Activated CD4-positive, alpha-beta memory T cell treated with anti-CD3 and anti-CD28 coated beads for 36 hours (primary cell): Measurements from ENCODE around the gene DDX39A. TPM values are rescaled to one million over a fixed set of nuclear protein-coding genes. Genes with fewer than 3 reads are reported as not detected.
A peak's percentile ranks its signal among the peaks of the same experiment; 100 is the strongest.
"Not testable (repeated sequence)": the region's sequence is repeated elsewhere in the genome, so short reads cannot be mapped to it uniquely, and the experiment has no call there.

Experiments used
- CTCF ChIA-PET: fragments of 350-600 bp; sonication (Branson Sonifier 250); formaldehyde crosslinking; loops from one replicate; lab custom pipeline; 2021; ENCODE audit warnings: antibody characterized with exemption, inconsistent platforms; lab: Charles Lee
- POLR2A ChIA-PET: fragments of 350-600 bp; sonication (Branson Sonifier 250); formaldehyde crosslinking; loops from one replicate; lab custom pipeline; 2021; ENCODE audit warnings: antibody characterized with exemption; lab: Charles Lee
- DNase-seq: peaks from one replicate; pipeline ENCODE4 v3.0.0-alpha.2; 2020
- H3K27ac Mint-ChIP-seq: one replicate; pipeline ENCODE4 v1.8.0; 2021; ENCODE audit warnings: mixed read lengths
- H3K27me3 Mint-ChIP-seq: one replicate; pipeline ENCODE4 v1.8.0; 2021; ENCODE audit warnings: mixed read lengths
- H3K36me3 Mint-ChIP-seq: one replicate; pipeline ENCODE4 v1.8.0; 2021; ENCODE audit warnings: mixed read lengths
- H3K4me1 Mint-ChIP-seq: one replicate; pipeline ENCODE4 v1.8.0; 2021; ENCODE audit warnings: low read depth, mixed read lengths
- H3K4me3 Mint-ChIP-seq: one replicate; pipeline ENCODE4 v1.8.0; 2021; ENCODE audit warnings: mild to moderate bottlenecking, mixed read lengths
- H3K9me3 Mint-ChIP-seq: one replicate; pipeline ENCODE4 v1.8.0; 2021; ENCODE audit warnings: mixed read lengths
- intact Hi-C: fragments of 100-400 bp; cut with micrococcal nuclease; formaldehyde crosslinking; loops from one replicate; pipeline ENCODE4 v1.15.1; 2023
- total RNA-seq, 2 experiments: library from RNA; stranded (reverse); gene quantifications; one replicate each; pipeline ENCODE4 v1.2.3, GENCODE V29; 2021

The DDX39A gene
- total RNA-seq, 2 experiments from 2014 or later, result 200 to 204 TPM

DNA sequence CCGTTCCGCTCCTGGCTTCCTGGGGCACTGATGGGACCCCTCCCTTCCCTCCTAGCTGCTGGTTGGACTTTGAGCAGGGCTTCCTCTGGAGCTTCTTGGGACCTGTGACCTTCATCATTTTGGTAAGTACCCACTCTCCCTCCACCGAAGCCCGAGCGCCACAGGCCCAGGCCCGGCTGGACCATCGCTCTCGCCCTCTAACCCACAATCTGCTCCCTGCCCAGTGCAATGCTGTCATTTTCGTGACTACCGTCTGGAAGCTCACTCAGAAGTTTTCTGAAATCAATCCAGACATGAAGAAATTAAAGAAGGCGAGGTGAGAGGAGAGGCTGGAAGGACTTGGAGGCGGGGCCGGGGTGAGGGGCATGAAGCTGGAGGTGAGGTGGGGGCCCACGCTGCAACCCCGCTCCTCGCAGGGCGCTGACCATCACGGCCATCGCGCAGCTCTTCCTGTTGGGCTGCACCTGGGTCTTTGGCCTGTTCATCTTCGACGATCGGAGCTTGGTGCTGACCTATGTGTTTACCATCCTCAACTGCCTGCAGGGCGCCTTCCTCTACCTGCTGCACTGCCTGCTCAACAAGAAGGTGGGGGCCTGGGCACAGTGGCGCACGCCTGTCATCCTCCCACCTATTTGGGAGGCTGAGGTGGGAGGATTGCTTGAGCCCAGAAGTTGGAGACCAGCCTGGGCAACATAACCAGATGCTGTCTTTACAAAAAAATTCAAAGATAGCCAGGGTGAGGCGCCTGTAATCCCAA is 12.3 kb downstream of the DDX39A start:
- POLR2A ChIA-PET, result interaction anchor here (0.6 to 2.0 kb wide), 8 partner anchors 8 to 53 kb away, joined by 4 to 8 read pairs (median 4); no protein-coding TSS in a partner anchor
- Mint-ChIP-seq H3K27ac (peak overlapping the region; percentile 76), H3K4me1 (peaks cover 25% of the 10 kb centered on the region), H3K9me3 (no peaks in the 10 kb centered on the region), H3K4me3 (no peak overlapping the region), H3K36me3 (peaks cover 74% of the 10 kb centered on the region), H3K27me3 (no peaks in the 10 kb centered on the region)
- DNase-seq, result no peak
- intact Hi-C loops, result loop anchor here (1.0 kb wide), 1 partner anchor 46 kb away; no protein-coding TSS in a partner anchor
- CTCF ChIA-PET, result interaction anchor here (0.6 to 9.0 kb wide), 23 partner anchors 8 to 560 kb away, joined by 3 to 115 read pairs (median 5); partner anchors contain the start of genes ADGRE5, ASF1B and PKN1

DNA sequence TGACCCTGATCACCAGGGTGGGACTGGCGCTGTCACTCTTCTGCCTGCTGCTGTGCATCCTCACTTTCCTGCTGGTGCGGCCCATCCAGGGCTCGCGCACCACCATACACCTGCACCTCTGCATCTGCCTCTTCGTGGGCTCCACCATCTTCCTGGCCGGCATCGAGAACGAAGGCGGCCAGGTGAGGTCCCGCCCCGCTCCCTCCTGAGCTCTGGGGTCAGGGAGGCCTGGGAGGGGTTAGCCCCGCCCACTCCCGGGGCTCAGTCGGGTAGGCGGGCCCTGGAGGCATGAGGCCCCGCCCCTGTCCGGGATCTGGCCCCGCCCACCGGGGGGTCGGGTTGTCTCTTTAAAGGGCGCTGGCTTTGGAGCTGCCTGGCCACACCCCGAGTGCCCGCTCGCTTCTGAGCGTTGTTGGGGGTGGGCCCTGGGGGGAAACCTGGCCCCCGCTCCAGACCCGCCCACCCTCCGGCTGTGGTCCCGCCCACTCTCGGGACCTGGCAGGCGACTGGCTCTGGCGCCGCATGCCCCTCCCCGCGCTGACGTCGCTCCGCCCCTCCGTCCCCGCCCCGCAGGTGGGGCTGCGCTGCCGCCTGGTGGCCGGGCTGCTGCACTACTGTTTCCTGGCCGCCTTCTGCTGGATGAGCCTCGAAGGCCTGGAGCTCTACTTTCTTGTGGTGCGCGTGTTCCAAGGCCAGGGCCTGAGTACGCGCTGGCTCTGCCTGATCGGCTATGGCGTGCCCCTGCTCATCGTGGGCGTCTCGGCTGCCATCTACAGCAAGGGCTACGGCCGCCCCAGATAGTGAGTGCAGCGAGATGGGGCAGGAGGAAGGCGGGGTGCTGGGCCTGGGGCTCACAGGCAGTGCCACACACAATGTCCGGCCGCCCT is 13.1 kb downstream of the DDX39A start:
- H3K4me1 Mint-ChIP-seq, result peaks cover 25% of the 10 kb centered on the region
- H3K4me3 Mint-ChIP-seq, result no peak overlapping the region

DNA sequence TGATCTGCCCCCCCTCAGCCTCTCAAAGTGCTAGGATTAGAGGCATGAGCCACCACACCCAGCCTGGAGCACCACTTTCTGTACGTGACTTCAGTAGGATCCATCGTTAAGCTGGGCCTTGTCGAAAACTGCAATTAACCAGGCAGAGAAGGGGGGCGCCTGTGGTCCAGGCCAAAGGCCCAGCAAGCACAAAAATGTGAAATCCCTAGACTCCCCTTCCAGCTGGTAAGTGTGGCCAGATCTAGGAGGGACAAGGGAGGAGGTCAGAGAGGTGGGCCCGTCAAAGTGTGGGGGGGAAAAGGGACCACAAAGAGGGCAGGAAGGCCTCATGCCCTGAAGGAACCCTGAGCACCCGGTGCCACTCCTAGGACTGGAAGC is 13.8 kb downstream of the DDX39A start:
- ChIA-PET CTCF (interaction anchor here (0.6 to 9.0 kb wide), 11 partner anchors 9 to 269 kb away, joined by 3 to 115 read pairs (median 9); partner anchors contain the start of genes ADGRE5, ASF1B and PKN1), POLR2A (interaction anchor here (0.9 to 2.0 kb wide), 6 partner anchors 9 to 57 kb away, joined by 3 to 8 read pairs (median 4); no protein-coding TSS in a partner anchor)
- H3K9me3 Mint-ChIP-seq, result no peaks in the 10 kb centered on the region
- peaks cover 73% of the 10 kb centered on the region for H3K36me3 Mint-ChIP-seq
- H3K4me3 Mint-ChIP-seq, result no peak overlapping the region
- peak overlapping the region; percentile 69 for H3K27ac Mint-ChIP-seq
- DNase-seq, result no peak
- H3K4me1 Mint-ChIP-seq, result peaks cover 27% of the 10 kb centered on the region
- intact Hi-C loops, result no loop called here
- H3K27me3 Mint-ChIP-seq, result no peaks in the 10 kb centered on the region

More for the DNA sequence above, 13.1 kb downstream of the DDX39A start:
- Mint-ChIP-seq H3K27me3 (no peaks in the 10 kb centered on the region), H3K27ac (peak overlapping the region; percentile 76), H3K36me3 (peaks cover 76% of the 10 kb centered on the region), H3K9me3 (no peaks in the 10 kb centered on the region)
- peak; percentile 93 for DNase-seq
- POLR2A ChIA-PET, result interaction anchor here (0.9 to 2.0 kb wide), 9 partner anchors 9 to 57 kb away, joined by 3 to 8 read pairs (median 5); no protein-coding TSS in a partner anchor
- intact Hi-C loops, result loop anchor here (1.0 kb wide), 1 partner anchor 45 kb away; no protein-coding TSS in a partner anchor
- CTCF ChIA-PET, result interaction anchor here (0.6 to 9.0 kb wide), 22 partner anchors 9 to 556 kb away, joined by 3 to 115 read pairs (median 5); partner anchors contain the start of genes ADGRE5, ASF1B and PKN1

DNA sequence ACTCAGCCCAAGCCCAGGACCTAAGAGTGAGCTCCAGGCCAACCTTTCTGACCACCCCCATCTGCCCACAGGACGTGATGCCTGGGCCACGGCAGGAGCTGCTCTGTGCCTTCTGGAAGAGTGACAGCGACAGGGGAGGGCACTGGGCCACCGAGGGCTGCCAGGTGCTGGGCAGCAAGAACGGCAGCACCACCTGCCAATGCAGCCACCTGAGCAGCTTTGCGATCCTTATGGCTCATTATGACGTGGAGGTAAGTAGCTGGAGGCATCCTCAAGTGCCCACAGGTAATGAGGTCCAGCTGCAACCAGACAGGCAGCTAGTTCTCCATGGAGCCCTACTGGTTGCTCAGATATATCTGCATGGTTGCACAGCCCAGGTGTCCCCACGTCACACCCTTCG is 14.8 kb downstream of the DDX39A start:
- intact Hi-C loops, result no loop called here
- Mint-ChIP-seq H3K4me1 (peaks cover 17% of the 10 kb centered on the region), H3K27ac (peak overlapping the region; percentile 40), H3K36me3 (peaks cover 64% of the 10 kb centered on the region), H3K4me3 (no peak overlapping the region), H3K27me3 (no peaks in the 10 kb centered on the region), H3K9me3 (no peaks in the 10 kb centered on the region)
- no peak for DNase-seq
- POLR2A ChIA-PET, result interaction anchor here (0.5 to 2.1 kb wide), 8 partner anchors 8 to 419 kb away, joined by 3 to 6 read pairs (median 4); partner anchors contain the start of gene ADGRE5
- CTCF ChIA-PET, result interaction anchor here (1.2 to 9.0 kb wide), 6 partner anchors 9 to 268 kb away, joined by 3 to 115 read pairs (median 16); partner anchors contain the start of genes ADGRE5 and ASF1B

DNA sequence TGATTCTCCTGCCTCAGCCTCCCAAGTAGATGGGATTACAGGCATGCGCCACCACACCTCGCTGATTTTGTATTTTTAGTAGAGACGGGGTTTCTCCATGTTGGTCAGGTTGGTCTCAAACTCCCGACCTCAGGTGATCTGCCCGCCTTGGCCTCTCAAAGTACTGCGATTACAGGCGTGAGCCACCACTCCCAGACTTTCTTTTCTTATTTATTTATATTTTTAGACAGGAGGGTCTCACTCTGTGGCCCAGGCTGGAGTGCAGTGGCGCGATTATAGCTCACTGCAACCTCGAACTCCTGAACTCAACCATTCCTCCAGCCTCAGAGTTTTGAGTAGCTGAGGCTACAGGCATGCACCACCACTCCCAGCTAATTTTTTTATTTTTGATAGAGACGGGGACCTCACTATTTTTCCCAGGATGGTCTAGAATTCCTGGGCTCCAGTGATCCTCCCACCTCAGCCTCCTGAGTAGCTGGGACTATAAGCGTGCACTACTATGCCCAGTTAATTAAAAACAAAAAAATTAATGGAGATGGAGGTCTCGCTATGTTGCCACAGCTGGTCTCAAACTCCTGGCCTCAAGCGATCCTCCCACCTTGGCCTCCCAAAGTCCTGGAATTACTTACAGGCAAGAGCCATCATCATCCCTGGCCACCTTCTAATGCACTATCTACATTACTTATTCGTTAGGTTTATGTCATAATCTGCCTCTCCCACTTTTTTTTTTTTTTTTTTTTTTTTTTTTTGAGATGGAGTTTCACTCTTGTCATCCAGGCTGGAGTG is 15.8 kb downstream of the DDX39A start:
- ChIA-PET CTCF (interaction anchor here (1.2 to 9.0 kb wide), 5 partner anchors 10 to 267 kb away, joined by 3 to 115 read pairs (median 6); partner anchors contain the start of gene ASF1B), POLR2A (interaction anchor here (0.7 to 2.1 kb wide), 4 partner anchors 8 to 22 kb away, joined by 3 to 6 read pairs (median 4); partner anchors contain the start of gene ADGRE5)
- peak; percentile 9 for DNase-seq
- H3K9me3 Mint-ChIP-seq, H3K4me3 Mint-ChIP-seq, intact Hi-C loops, H3K27me3 Mint-ChIP-seq, H3K27ac Mint-ChIP-seq: not testable (repeated sequence)
- peaks cover 15% of the 10 kb centered on the region for H3K4me1 Mint-ChIP-seq
- H3K36me3 Mint-ChIP-seq, result peaks cover 57% of the 10 kb centered on the region

DNA sequence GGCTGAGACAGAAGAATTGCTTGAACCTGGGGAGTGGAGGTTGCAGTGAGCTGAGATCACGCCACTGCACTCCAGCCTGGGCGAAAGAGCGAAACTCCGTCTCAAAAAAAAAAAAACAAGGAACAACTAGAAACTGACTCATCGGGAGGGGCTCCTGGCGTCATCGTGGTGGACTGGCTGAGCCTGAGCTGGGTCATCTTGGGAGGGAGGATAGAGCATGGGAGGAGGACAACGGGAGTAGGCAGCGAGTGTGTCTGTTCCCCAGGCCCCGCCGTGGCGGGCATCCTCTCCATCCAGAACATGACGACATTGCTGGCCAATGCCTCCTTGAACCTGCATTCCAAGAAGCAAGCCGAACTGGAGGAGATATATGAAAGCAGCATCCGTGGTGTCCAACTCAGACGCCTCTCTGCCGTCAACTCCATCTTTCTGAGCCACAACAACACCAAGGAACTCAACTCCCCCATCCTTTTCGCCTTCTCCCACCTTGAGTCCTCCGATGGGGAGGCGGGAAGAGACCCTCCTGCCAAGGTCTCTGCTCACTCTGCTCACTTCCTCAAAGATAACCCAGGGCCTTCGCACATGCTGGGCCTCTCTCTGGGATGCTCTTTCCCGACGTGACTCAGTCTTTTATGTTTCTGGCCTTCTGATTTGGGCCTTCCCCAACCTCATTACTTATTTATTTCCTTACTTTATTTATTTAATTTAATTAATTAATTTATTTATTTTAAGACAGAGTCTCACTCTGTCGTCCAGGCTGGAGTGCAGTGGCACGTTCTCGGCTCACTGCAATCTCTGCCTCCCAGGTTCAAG is 16.6 kb downstream of the DDX39A start:
- no peak for DNase-seq
- Mint-ChIP-seq H3K4me1 (peaks cover 18% of the 10 kb centered on the region), H3K27ac (peak overlapping the region; percentile 58), H3K27me3 (no peaks in the 10 kb centered on the region), H3K9me3 (no peaks in the 10 kb centered on the region), H3K4me3 (no peak overlapping the region), H3K36me3 (peaks cover 57% of the 10 kb centered on the region)
- CTCF ChIA-PET, result interaction anchor here (1.2 to 9.0 kb wide), 4 partner anchors 39 to 267 kb away, joined by 3 to 115 read pairs (median 18); partner anchors contain the start of gene ASF1B
- POLR2A ChIA-PET, result interaction anchor here (2.1 kb wide), 1 partner anchor 21 kb away, joined by 6 read pairs; the partner anchor contains the start of gene ADGRE5
- intact Hi-C loops, result no loop called here

DNA sequence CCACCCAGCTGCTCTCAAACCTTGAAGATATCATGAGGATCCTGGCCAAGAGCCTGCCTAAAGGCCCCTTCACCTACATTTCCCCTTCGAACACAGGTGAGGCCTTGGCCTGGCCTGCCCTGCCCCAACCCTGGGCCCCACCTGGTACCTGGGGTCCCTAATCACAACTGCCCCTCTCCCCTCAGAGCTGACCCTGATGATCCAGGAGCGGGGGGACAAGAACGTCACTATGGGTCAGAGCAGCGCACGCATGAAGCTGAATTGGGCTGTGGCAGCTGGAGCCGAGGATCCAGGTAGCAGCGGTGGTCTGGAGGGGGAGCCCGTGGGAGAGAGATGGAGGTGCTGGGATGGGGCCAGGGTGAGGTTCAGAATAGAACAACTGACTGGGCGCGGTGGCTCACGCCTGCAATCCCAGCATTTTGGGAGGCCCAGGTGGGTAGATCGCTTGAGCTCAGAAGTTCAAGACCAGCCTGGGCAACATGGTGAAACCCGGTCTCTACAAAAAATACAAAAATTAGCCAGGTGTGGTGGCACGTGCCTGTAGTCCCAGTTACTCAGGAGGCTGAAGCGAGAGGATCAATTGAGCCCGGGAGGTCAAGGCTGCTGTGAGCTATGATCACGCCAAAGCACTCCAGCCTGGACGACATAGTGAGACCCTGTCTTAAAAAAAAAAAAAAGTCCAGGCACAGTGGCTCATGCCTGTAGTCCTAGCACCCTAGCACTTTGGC is 17.5 kb downstream of the DDX39A start:
- ChIA-PET POLR2A (interaction anchor here (0.9 to 1.4 kb wide), 2 partner anchors 9 to 48 kb away, joined by 3 to 6 read pairs; no protein-coding TSS in a partner anchor), CTCF (interaction anchor here (0.7 to 1.1 kb wide), 2 partner anchors 38 to 40 kb away, joined by 4 read pairs; no protein-coding TSS in a partner anchor)
- Mint-ChIP-seq H3K4me3 (no peak overlapping the region), H3K9me3 (no peaks in the 10 kb centered on the region), H3K27ac (peak overlapping the region; percentile 73), H3K4me1 (peaks cover 19% of the 10 kb centered on the region), H3K27me3 (no peaks in the 10 kb centered on the region), H3K36me3 (peaks cover 56% of the 10 kb centered on the region)
- intact Hi-C loops, result no loop called here
- DNase-seq, result no peak

DNA sequence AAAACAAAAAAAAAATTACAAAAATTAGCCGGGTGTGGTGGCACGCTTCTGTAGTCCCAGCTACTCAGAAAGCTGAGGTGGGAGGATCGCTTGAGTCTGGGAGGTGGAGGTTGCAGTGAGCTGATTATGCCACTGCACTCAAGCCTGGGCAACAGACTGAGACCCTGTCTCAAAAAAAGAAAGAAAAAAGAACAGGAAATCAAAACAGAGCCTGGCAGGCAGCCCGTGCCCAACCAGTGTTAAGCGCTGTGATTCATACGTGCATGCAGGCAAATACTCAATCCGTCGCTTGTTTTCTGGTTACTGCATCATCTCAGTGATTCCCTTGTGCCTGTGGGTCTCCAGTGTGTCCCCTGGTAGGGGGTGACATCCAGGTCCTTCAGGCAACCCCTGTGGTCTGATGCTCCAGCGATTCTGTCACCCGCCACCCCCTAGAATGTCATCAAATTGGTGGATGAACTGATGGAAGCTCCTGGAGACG is 18.1 kb downstream of the DDX39A start:
- peak; percentile 42 for DNase-seq
- Mint-ChIP-seq H3K27ac (peak overlapping the region; percentile 73), H3K4me3 (no peak overlapping the region), H3K4me1 (peaks cover 22% of the 10 kb centered on the region), H3K36me3 (peaks cover 57% of the 10 kb centered on the region), H3K9me3 (no peaks in the 10 kb centered on the region), H3K27me3 (no peaks in the 10 kb centered on the region)
- ChIA-PET POLR2A (interaction anchor here (0.9 to 1.4 kb wide), 2 partner anchors 9 to 47 kb away, joined by 3 to 6 read pairs; no protein-coding TSS in a partner anchor), CTCF (interaction anchor here (0.6 to 1.5 kb wide), 3 partner anchors 38 to 398 kb away, joined by 4 to 6 read pairs (median 6); no protein-coding TSS in a partner anchor)
- intact Hi-C loops, result no loop called here

DNA sequence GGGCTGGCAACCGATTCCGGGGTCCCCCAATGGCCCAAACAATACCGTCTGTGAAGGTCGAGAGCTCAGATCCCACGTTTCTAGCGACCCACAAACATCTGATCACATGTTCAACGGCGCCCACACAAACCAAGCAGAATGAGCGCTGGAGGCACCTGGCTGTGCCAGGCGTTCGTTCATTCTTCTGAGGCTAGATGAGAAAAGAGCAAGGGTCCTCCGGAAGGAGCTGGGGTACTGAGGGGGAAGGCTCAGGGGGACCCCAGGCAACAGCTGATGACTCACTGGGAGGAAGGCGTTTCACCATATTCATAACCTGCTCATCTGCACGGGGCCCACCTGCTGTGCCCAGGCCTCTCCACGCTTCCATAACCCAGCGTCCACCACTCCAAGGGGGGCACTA is 22.0 kb downstream of the DDX39A start:
- CTCF ChIA-PET, H3K27me3 Mint-ChIP-seq, H3K9me3 Mint-ChIP-seq, DNase-seq, intact Hi-C loops, H3K4me3 Mint-ChIP-seq: not testable (repeated sequence)
- peak overlapping the region; percentile 78 for H3K27ac Mint-ChIP-seq
- H3K4me1 Mint-ChIP-seq, result peaks cover 39% of the 10 kb centered on the region
- POLR2A ChIA-PET, result interaction anchor here (0.5 kb wide), 1 partner anchor 14 kb away, joined by 4 read pairs; no protein-coding TSS in a partner anchor
- H3K36me3 Mint-ChIP-seq, result peaks cover 53% of the 10 kb centered on the region
